ENCODE measurements around the gene TMEM121. TPM values are rescaled to one million over a fixed set of nuclear protein-coding genes. Genes with fewer than 3 reads are reported as not detected.

TMEM121 gene
- total RNA-seq, 1 donor from 2014 or later, result 23.1 TPM

DNA sequence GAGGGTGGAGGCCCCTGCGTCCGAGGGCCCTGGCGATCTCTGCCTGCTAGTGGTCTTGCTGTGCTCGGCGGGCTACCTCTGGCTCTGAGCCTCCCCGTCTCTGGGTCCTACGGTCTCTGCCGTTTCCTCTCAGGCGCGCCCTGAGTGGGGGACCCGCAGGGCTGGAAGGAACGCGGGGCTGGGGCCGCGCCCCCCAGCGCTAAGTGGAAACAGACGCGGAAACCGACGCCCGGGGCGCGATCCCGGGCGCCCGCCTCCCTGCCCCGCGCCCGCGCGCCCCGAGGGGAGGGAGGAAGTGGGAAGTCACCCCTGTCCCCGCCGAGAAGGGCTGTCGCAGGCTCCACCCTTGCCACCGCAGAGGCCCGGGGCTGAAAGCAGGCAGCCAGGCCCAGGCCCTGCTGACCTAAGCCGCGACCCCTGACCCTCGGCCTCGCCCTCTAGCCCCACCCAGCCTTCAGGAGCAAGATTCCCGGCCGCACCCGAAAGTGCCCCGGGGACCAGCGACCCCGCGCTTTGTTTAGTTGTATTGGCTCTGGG lies 38.9 kb upstream of the TMEM121 start:
- no peak for DNase-seq

GRCh38 chr14:105487986-105488777 lies 38.2 kb upstream of the TMEM121 start:
- no peak for DNase-seq

DNA sequence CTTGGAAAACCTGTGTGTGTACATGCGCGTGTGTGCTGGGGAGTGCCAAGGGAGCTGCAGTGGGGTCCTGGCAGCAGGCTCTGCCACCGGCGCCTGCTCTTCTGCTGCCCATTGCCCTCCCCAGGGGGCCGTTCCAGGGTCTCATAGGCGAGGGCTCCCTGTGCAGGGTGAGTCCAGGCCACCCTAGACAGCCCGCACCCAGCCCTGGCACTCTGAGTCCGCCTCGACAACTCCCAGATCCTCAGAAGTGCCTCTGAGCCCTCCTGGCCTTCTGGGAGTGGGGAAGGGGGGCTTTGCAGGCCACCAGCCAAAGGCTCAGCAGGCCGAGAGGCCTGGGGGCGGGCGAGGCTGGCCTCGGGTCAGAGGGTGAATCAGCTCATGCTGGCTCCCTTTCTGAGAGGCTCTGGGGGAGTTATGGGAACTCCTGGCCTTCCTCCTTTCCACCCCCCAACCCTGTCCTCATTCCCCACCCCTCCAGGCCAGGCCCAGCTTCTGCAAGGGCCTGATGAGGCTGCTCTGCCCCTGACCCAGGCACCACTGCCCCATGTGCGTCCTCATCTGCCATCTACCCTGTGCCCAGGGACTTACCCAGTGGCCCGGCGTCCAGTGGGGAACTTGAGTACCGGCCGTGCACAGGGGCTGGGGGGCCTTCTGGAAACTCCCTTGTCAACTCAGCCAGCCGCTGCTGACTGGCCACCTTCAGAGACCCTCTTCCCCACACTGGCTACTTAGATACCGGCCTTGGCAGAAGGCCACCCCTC lies 37.4 kb upstream of the TMEM121 start:
- DNase-seq, result no peak

GRCh38 chr14:105489542-105490266 lies 36.7 kb upstream of the TMEM121 start:
- peak; percentile 72 for DNase-seq

DNA sequence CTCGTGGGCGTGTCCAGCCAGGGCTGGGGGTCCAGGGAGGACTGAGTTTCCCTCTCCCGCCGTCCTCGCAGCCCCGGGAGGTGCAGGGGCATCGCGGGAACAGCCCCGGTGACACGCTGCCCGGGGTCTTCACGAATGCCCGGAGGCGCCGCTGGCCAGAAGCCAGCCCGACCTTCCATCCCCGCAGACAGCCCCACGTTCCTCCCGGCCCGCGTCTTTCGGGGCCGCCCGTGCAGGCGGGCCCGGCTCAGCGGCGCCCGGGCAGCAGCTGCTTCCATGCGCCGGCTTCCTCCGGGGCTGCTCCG lies 36.2 kb upstream of the TMEM121 start:
- DNase-seq, result no peak

GRCh38 chr14:105490572-105491365 lies 35.6 kb upstream of the TMEM121 start, which contains the start of gene TEDC1:
Gene TEDC1, plus strand, starts transcription at chr14:105491246. Its CDS starts 130 bp downstream, at chr14:105491376.
- DNase-seq, result peak; percentile 99

- DNase-seq, result no peak
These were observed 34.9 kb upstream of the TMEM121 start for GRCh38 chr14:105491366-105491973.

GRCh38 chr14:105492031-105492970 lies 34.1 kb upstream of the TMEM121 start:
- no peak for DNase-seq

- DNase-seq, result no peak
These were observed 33.2 kb upstream of the TMEM121 start for GRCh38 chr14:105492971-105493871.

- DNase-seq, result no peak
These were observed 32.3 kb upstream of the TMEM121 start for GRCh38 chr14:105493921-105494605.

GRCh38 chr14:105494606-105494929 lies 31.8 kb upstream of the TMEM121 start:
- no peak for DNase-seq

DNA sequence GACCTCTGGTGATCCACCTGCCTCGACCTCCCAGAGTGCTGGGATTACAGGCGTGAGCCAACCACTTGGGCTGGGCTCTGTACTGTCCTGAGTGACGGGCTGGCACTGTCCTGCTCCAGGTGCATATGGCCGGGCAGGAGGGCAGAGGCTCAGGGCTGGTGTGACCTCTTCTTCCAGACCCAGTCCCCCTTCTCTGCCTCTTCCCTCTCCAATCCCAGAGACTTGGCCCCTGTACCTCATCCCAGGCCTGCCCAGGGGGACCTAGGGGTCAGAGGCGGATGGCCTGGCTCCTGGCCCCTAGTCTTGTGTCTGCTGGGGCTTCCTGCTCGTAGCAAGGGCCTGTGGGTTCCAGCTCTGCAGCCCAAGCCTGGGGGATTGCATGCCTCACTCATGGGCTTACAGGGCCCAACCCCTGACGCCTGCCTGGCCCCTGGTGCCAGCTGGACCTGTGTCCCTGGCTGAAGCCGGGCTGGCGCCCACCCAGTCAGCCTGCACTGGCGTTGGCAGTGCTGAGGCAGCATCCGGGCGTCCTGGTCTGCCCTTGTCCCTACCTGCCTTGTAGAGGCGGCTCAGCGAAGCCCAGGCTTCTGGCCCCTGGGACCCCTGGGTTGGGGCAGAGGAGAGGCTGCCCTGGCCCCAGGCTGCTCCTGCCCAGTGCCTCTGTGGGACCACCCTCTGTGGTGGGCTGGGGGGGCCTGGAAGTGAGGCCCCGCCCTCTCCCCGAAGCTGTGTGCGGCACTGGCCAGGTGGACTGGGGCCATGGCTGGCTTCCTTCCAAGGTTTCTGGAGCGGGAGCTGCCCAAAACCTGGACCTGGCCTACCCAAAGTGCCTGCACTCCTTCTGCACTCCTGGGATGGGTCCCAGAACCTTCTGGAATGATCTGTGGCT lies 31.0 kb upstream of the TMEM121 start:
- DNase-seq, result no peak

DNA sequence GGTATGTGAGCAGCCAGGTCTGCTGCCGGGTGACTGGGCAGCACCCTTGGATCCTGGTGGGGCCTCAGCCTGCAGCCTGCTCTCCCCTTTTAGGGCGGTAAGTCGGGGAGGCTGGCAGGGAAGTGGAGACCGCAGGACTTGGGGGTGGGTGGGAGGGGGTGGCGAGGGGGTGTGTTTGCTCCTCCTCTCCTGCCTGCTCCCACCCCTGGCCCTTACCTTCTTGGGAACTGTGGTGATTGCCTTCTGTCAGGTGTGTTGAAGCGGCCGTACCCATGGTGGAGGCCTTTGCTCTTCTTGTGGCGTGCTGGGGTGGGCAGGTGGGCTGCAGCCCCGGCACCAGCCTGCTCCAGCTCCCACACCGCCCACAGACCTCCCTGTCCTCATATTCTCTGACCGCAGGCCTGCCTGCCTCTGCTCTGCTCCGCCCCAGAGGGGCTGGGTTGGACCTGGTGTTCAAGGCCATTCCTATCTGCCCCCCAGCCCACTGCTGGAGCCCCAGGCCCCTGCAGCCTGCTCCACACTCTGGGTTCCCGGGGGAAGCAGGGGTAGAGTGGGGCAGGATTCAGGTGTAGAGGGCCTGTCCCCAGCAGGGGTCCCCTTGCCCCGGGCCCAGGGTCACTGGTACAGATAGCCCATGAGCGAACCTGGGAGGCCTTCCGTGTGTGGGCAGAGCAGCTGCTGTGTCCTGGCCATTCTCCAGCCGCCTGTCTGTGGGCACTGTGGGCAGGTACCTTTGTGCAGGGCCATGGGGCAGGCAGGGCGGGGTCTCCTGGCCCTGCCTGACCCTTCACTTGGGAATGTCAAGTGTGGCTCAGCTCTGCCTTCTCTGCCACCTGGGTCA lies 30.2 kb upstream of the TMEM121 start:
- no peak for DNase-seq

DNA sequence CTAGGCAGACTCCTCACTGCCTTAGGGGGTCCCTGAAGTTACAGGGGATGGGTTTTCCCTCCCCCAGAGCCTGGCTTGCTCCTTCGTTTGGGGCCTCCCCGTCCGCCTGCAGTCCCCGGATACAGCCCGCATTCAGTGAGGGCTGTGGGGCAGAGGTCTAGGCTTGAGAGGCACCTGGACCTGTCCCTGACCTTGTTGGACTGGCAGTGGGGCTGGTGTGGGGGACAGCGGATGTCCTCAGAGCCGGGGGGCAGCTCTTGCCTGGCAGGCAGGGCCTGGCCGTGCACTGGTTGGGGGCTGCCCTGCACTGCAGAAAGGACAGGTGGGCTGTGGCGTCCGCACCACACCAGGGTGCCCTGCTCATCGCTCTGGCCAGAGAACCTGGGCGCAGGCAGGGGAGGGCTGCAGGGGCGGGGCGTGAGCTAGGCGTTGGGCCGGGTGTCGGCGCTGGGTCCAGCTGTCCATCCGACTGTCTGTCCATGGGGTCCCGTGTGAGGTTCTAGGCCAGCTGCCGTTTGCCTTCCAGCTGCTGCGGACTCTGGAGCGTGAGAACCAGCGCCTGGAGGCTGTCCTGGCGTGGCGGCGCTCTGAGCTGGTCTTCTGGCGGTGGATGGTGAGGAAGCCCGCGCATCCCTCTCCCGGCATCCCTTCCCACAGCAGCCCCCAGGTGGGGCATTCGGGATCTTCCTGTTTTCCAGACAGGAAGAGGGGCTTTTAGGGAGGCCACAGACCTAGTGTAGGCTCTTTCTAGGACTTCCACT lies 29.4 kb upstream of the TMEM121 start:
- DNase-seq, result no peak

DNA sequence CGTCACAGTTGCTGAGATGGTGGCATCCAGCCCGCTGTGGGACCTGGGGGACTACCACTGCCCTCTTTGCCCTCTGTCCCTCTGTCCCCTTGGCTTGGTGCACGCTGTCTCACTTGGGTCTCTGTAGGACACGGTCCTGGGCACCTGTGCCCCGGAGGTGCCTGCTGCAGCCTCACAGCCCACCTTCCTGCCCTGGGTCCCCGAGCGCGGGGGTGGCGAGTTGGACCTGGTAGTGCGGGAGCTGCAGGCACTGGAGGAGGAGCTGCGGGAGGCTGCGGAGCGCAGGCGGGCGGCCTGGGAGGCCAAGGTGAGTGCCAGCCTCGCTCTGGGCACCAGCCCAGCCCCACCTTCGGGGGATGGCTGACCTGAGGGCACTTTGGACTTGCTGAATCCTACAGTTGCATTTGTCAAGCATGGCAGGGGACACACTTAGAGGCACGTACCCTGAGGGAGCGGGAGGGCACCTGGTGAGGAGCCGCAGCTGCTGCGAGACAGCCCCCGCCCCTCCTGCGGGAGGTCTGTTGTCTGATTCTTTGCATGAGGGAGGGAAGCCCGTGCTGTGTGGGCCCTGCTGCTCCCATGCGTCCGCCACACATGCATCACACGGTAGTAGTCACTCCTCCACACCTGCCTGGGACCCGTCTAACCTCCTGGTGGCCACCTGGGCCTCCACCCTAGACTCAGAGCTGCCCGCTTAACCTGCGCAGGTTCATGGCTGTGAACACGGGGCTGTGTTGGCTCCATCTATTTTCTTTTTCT lies 28.5 kb upstream of the TMEM121 start:
- DNase-seq, result no peak
